Measurements from ENCODE around the gene KLK11. TPM values are rescaled to one million over a fixed set of nuclear protein-coding genes. Genes with fewer than 3 reads are reported as not detected.

Gene KLK11
- total and polyA plus RNA-seq, 2 of the 8 experiments (the other 6 are each of a cell fraction or from before 2014, with no cell fraction given): 0.45 TPM; not detected in 1

DNA sequence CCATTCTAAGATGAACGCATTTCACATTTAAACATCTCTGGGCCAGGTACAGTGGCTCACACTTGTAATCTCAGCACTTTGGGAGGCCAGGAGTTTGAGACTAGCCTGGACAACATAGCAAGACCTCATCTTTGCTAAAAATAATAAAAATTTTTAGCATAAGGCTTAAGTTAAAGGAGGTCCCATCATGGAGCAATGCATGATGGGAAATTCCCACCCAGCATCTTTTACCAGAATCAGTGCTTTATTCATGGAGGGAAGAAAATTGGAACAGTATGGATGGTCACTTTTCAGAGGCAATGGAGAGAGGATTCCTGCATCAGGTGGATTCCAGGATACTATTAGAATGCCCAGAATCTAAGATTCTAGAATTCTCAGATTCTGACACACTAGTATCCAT lies 21.2 kb downstream of the KLK11 start:
- Histone ChIP-seq H4K5ac (ENCODE audit: insufficient read length, low read depth, low read length) (no peak overlapping the region), H3K9ac (replicated peaks in 1 of 4; ENCODE audit: extremely low read depth in 1 of 4, low read depth in 3 of 4, low read length in 3 of 4) (no peak overlapping the region), H3K14ac (ENCODE audit: insufficient read length) (no peak overlapping the region), H3K27me3 (replicated peaks in 1 of 4; ENCODE audit: control insufficient read depth in 3 of 4, extremely low read depth in 1 of 4, insufficient read depth in 3 of 4, low read length in 3 of 4) (no peaks in the 10 kb centered on the region; a peak in 1 of 7 replicates), H3K4me3 (ENCODE audit: extremely low read depth in 1 of 4, insufficient read depth in 2 of 4, low read depth in 3 of 4, low read length in 4 of 4) (no peak overlapping the region), H2BK12ac (ENCODE audit: low read depth, low read length) (no peak overlapping the region), H2BK15ac (ENCODE audit: low read length) (no peak overlapping the region), H3K79me2 (ENCODE audit: control insufficient read depth in 1 of 2, insufficient read depth in 2 of 2, low read length in 2 of 2) (no peaks in the 10 kb centered on the region), H3K4me1 (replicated peaks in 1 of 4; ENCODE audit: control insufficient read depth in 3 of 4, insufficient read depth in 4 of 4, low read length in 3 of 4) (peaks cover 0 to 18% (median 6%) of the 10 kb centered on the region in 4 experiments; a peak in 6 of 7 replicates), H3K23ac (ENCODE audit: insufficient read length) (no peak overlapping the region), H2AFZ (ENCODE audit: low read length) (no peak overlapping the region), H2AK5ac (ENCODE audit: low read depth, low read length) (no peak overlapping the region), H3K27ac (ENCODE audit: low read depth, low read length) (no peak overlapping the region), H3K23me2 (ENCODE audit: low read depth, low read length) (no peaks in the 10 kb centered on the region), H3K56ac (replicated peaks; ENCODE audit: insufficient read length, low read depth, low read length) (no peak overlapping the region), H2BK5ac (ENCODE audit: low read depth, low read length) (no peak overlapping the region), H2BK120ac (replicated peaks; ENCODE audit: low read depth, low read length) (no peak overlapping the region), H3K9me3 (ENCODE audit: insufficient read depth in 2 of 2, low read depth in 1 of 2, low read length in 1 of 2) (no peaks in the 10 kb centered on the region), H2BK20ac (ENCODE audit: low read length) (no peak overlapping the region), H3K36me3 (ENCODE audit: control insufficient read depth in 2 of 4, insufficient read depth in 4 of 4, low read length in 3 of 4) (no peaks in the 10 kb centered on the region), H4K20me1 (replicated peaks in 1 of 2; ENCODE audit: control insufficient read depth in 1 of 2, insufficient read depth in 2 of 2, low read length in 2 of 2) (no peaks in the 10 kb centered on the region), H3K18ac (ENCODE audit: extremely low read depth, low read length) (no peak overlapping the region), H3K79me1 (ENCODE audit: low read depth, low read length) (no peaks in the 10 kb centered on the region), H4K8ac (ENCODE audit: extremely low read depth, insufficient read depth, low read length) (no peak overlapping the region), H4K91ac (replicated peaks; ENCODE audit: insufficient read length, low read length) (no peak overlapping the region), H3K4ac (replicated peaks; ENCODE audit: insufficient read length, low read depth, low read length) (no peak overlapping the region), H3K4me2 (ENCODE audit: insufficient read depth in 1 of 2, low read depth in 2 of 2, low read length in 2 of 2) (no peak overlapping the region)
- POLR2A ChIA-PET (ENCODE audit: partially characterized antibody): no interaction called here
- CTCF ChIA-PET (ENCODE audit: partially characterized antibody): no interaction called here
- FAIRE-seq: no peak
- no peak for DNase-seq (ENCODE audit: low read depth in 1 of 2, low spot score in 2 of 2)
- 90% methylated on average over 1 of the region's 1 CpG; no CpG with 5 or more reads in 1 of the 2 experiments for WGBS, 2 experiments (ENCODE audit: extremely low coverage in 1 of 2, insufficient coverage in 1 of 2, insufficient read length in 1 of 2, insufficient replicate concordance in 2 of 2, low coverage in 1 of 2, low lambda C conversion rate in 2 of 2, missing lambda C conversion rate in 1 of 2)
- TF ChIP-seq SP4 (IDR thresholded peaks at IDR 0.05; ENCODE audit: low read length) (no peak), TAF1 (IDR thresholded peaks at IDR 0.05; ENCODE audit: low read depth, low read length) (no peak), GABPA (IDR thresholded peaks at IDR 0.05; ENCODE audit: borderline replicate concordance, insufficient read depth, low read length) (no peak), EGR1 (IDR thresholded peaks at IDR 0.05; ENCODE audit: borderline replicate concordance, low read depth, low read length) (no peak), CEBPB (IDR thresholded peaks at IDR 0.05; ENCODE audit: low read depth, low read length) (no peak), SAP30 (IDR thresholded peaks at IDR 0.05; ENCODE audit: insufficient read depth, insufficient replicate concordance, low read length) (no peak), CBX5 (IDR thresholded peaks at IDR 0.05; ENCODE audit: low read depth, low read length) (no peak), HDAC6 (IDR thresholded peaks at IDR 0.05; ENCODE audit: low read depth, low read length) (no peak), KDM1A (IDR thresholded peaks at IDR 0.05; ENCODE audit: borderline replicate concordance, low read length) (no peak), TBP (IDR thresholded peaks at IDR 0.05; ENCODE audit: low read depth, low read length) (no peak)
- TF ChIP-seq, protein P1, sequence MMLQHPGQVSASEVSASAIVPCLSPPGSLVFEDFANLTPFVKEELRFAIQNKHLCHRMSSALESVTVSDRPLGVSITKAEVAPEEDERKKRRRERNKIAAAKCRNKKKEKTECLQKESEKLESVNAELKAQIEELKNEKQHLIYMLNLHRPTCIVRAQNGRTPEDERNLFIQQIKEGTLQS (IDR thresholded peaks at IDR 0.05; ENCODE audit: insufficient read depth, low read depth, low read length): no peak
- TF ChIP-seq, protein P2, sequence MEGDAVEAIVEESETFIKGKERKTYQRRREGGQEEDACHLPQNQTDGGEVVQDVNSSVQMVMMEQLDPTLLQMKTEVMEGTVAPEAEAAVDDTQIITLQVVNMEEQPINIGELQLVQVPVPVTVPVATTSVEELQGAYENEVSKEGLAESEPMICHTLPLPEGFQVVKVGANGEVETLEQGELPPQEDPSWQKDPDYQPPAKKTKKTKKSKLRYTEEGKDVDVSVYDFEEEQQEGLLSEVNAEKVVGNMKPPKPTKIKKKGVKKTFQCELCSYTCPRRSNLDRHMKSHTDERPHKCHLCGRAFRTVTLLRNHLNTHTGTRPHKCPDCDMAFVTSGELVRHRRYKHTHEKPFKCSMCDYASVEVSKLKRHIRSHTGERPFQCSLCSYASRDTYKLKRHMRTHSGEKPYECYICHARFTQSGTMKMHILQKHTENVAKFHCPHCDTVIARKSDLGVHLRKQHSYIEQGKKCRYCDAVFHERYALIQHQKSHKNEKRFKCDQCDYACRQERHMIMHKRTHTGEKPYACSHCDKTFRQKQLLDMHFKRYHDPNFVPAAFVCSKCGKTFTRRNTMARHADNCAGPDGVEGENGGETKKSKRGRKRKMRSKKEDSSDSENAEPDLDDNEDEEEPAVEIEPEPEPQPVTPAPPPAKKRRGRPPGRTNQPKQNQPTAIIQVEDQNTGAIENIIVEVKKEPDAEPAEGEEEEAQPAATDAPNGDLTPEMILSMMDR (IDR thresholded peaks at IDR 0.05; ENCODE audit: control extremely low read depth in 1 of 3, insufficient read depth in 1 of 3, low read depth in 1 of 3, low read length in 3 of 3): no peak

All from H1 (cell line).